Stimulated activated CD4-positive, alpha-beta T cell treated with anti-CD3 and anti-CD28 coated beads, Interleukin-15, amount 100 ng/mL, for 48 hours (primary cell): ENCODE data around the gene PIK3IP1.

ENCODE experiments used
- DNase-seq, 2 donors: peaks; one replicate each; pipeline ENCODE4 v3.0.0-alpha.2; 2020; ENCODE audit warnings: low read depth in 2 of 2

PIK3IP1 gene

GRCh38 chr22:31308181-31308580, 15.9 kb upstream of the PIK3IP1 start:
- no peak for DNase-seq

GRCh38 chr22:31305194-31305593, 12.9 kb upstream of the PIK3IP1 start:
- DNase-seq: no peak

- no peak for DNase-seq
These were observed 10.2 kb upstream of the PIK3IP1 start for GRCh38 chr22:31302537-31302936.

GRCh38 chr22:31302006-31302405, 9.7 kb upstream of the PIK3IP1 start:
- DNase-seq: no peak

GRCh38 chr22:31300896-31301295, 8.6 kb upstream of the PIK3IP1 start:
- no peak for DNase-seq

GRCh38 chr22:31295831-31296657, 3.8 kb upstream of the PIK3IP1 start:
- no peak for DNase-seq

- DNase-seq: no peak
These were observed 3.1 kb upstream of the PIK3IP1 start for GRCh38 chr22:31295360-31295759.

- no peak for DNase-seq
These were observed 630 bp downstream of the PIK3IP1 start for GRCh38 chr22:31291481-31292235.

GRCh38 chr22:31290494-31291471, 1.5 kb downstream of the PIK3IP1 start:
- DNase-seq: peak; percentile 83 to 92

GRCh38 chr22:31289344-31289743, 2.9 kb downstream of the PIK3IP1 start:
- no peak for DNase-seq

GRCh38 chr22:31288496-31289240, 3.6 kb downstream of the PIK3IP1 start:
- DNase-seq: no peak

GRCh38 chr22:31287818-31288495, 4.3 kb downstream of the PIK3IP1 start:
- no peak for DNase-seq

- DNase-seq: peak; percentile 45 to 46
These were observed 5.7 kb downstream of the PIK3IP1 start for GRCh38 chr22:31286360-31287255.

GRCh38 chr22:31284281-31285155, 7.8 kb downstream of the PIK3IP1 start:
- DNase-seq: no peak

GRCh38 chr22:31282748-31283468, 9.4 kb downstream of the PIK3IP1 start:
- no peak for DNase-seq

- DNase-seq: no peak
These were observed 10.6 kb downstream of the PIK3IP1 start for GRCh38 chr22:31281733-31282132.

- no peak for DNase-seq
These were observed 12.3 kb downstream of the PIK3IP1 start for GRCh38 chr22:31279821-31280505.
